HEK293T (cell line): ENCODE data around the gene TLE3.

ENCODE experiments used
- ARNT ChIP-seq: fragments of 450-650 bp; IDR thresholded peaks from 2 replicates; pipeline ENCODE4 v1.6.1; 2017; ENCODE audit warnings: mild to moderate bottlenecking
- BHLHE40 ChIP-seq: fragments of 450-650 bp; IDR thresholded peaks from 2 replicates; pipeline ENCODE4 v1.6.1; 2016; ENCODE audit warnings: mild to moderate bottlenecking, moderate library complexity, borderline replicate concordance
- CTBP1 ChIP-seq: fragments of 450-650 bp; IDR thresholded peaks from 2 replicates; pipeline ENCODE4 v1.6.1; 2016; ENCODE audit warnings: borderline replicate concordance
- ELF4 ChIP-seq: fragments of 450-650 bp; IDR thresholded peaks from 2 replicates; pipeline ENCODE4 v1.6.1; 2017; ENCODE audit warnings: antibody characterized with exemption
- FOXA1 ChIP-seq: fragments of 450-650 bp; IDR thresholded peaks from 2 replicates; pipeline ENCODE4 v1.6.1; 2016; ENCODE audit warnings: mild to moderate bottlenecking
- FOXK2 ChIP-seq: fragments of 450-650 bp; IDR thresholded peaks from 2 replicates; pipeline ENCODE4 v1.6.1; 2016; ENCODE audit warnings: mild to moderate bottlenecking
- HDGF ChIP-seq: fragments of 450-650 bp; IDR thresholded peaks from 2 replicates; pipeline ENCODE4 v1.6.1; 2017; ENCODE audit warnings: antibody characterized with exemption, borderline replicate concordance
- L3MBTL2 ChIP-seq: fragments of 450-650 bp; conservative IDR thresholded peaks from 2 replicates; pipeline ENCODE4 v1.6.1; 2016; ENCODE audit warnings: mild to moderate bottlenecking
- LEF1 ChIP-seq: fragments of 450-650 bp; IDR thresholded peaks from 2 replicates; pipeline ENCODE4 v1.6.1; 2017; ENCODE audit warnings: mild to moderate bottlenecking, borderline replicate concordance
- SUZ12 ChIP-seq: fragments of 450-650 bp; IDR thresholded peaks from 2 replicates; pipeline ENCODE4 v1.6.1; 2016; ENCODE audit warnings: mild to moderate bottlenecking
- TARDBP ChIP-seq: fragments of 450-650 bp; IDR thresholded peaks from 2 replicates; pipeline ENCODE4 v1.6.1; 2016
- ZNF384 ChIP-seq: fragments of 450-650 bp; IDR thresholded peaks from 2 replicates; pipeline ENCODE4 v1.6.1; 2016

DNA sequence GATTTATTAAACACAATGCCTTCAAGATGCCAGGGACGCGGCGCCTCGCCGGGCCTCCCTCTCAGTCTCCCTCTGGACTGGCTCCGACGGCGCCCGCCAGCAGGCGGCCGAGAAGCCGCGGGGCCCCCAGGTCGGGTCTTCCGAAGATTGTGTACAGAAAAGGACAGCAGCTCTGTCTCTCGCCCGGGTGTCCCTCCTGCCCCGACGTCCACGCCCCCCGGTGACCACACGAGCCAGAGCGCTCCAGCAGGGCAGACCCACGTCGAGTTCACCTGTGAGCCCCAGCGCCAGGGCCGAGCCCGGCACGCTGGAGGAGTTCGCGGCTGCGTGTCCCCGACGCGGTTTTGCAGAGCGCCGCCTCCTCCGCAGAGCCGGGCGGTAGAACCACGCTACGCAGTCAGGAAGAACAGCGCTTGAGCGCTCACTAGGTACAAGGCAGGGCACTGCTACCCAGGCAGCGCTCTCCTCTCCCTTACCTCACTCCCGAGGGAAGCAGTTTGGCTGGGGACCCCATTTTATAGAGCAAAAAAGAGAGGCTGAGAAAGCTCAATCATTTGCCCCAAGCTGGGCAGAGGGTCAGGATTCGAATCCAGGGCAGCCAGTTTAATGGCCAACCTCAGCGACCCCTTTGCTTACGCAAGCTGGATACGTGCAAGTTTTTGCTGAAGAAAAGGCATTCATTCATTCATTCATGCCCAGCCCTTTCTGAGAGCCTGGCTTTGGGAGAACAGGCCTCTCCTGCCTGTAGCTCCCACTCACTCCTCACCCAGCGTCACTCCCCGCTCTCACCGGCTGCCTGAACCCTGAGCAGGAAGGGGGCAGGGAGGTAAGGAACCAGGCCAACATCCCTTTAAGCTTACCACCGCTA is 3.0 kb upstream of the TLE3 start:
- no peak for TF ChIP-seq SUZ12
- TF ChIP-seq HDGF = no peak
- no peak for TF ChIP-seq ELF4
- TF ChIP-seq LEF1 = no peak
- peak; percentile 79 for TF ChIP-seq L3MBTL2
- TF ChIP-seq ZNF384 = no peak
- no peak for TF ChIP-seq CTBP1
- TF ChIP-seq FOXK2 = no peak
- TF ChIP-seq BHLHE40 = no peak
- TF ChIP-seq ARNT = no peak
- no peak for TF ChIP-seq FOXA1
- TF ChIP-seq TARDBP = no peak
